Lower lobe of right lung (tissue), 2 donors: ENCODE measurements around the gene DDIT3. TPM values are rescaled to one million over a fixed set of nuclear protein-coding genes. Genes with fewer than 3 reads are reported as not detected.

ENCODE experiments used
- ATAC-seq, 2 donors: fragments of 200-7000 bp; cut with Tn5 transposase; one replicate each; pipeline ENCODE4 v1.9.1; 2020 to 2022; ENCODE audit warnings: mild to moderate bottlenecking in 2 of 2, moderate library complexity in 2 of 2
- DNase-seq: peaks from one replicate; pipeline ENCODE4 v3.0.0-alpha.2; 2020
- H3K27ac ChIP-seq: fragments of 200-600 bp; one replicate; pipeline ENCODE4 v1.8.0; 2022
- H3K27me3 ChIP-seq: fragments of 200-600 bp; one replicate; pipeline ENCODE4 v1.8.0; 2022; ENCODE audit warnings: low read depth
- H3K36me3 ChIP-seq: fragments of 200-600 bp; one replicate; pipeline ENCODE4 v1.8.0; 2022; ENCODE audit warnings: mild to moderate bottlenecking
- H3K4me1 ChIP-seq: fragments of 200-600 bp; one replicate; pipeline ENCODE4 v1.8.0; 2022
- H3K4me3 ChIP-seq: fragments of 200-600 bp; one replicate; pipeline ENCODE4 v1.8.0; 2022; ENCODE audit warnings: mild to moderate bottlenecking
- H3K9me3 ChIP-seq: fragments of 200-600 bp; one replicate; pipeline ENCODE4 v1.8.0; 2022
- intact Hi-C: fragments of 100-400 bp; cut with DNase I; formaldehyde crosslinking; loops from one replicate; pipeline ENCODE4 v1.11.0; 2022
- total RNA-seq: library from RNA; stranded (reverse); fragmentation: NEBNext Ultra II Directional; extraction: Animal tissue kit (Norgen Biotek cat#: 25700); gene quantifications from one replicate; pipeline ENCODE4 v1.2.1, GENCODE V29; 2021
- TF ChIP-seq, protein P1 (sequence below): fragments of 200-600 bp; IDR thresholded peaks from one replicate; pipeline ENCODE4 v1.8.0; 2022; ENCODE audit warnings: antibody characterized with exemption, mild to moderate bottlenecking
- donor health status: DM: no; HTN: yes; CAD: no; lungs with severe emphysema.

Gene DDIT3
- total RNA-seq, 1 donor from 2014 or later: 26.1 TPM

DNA sequence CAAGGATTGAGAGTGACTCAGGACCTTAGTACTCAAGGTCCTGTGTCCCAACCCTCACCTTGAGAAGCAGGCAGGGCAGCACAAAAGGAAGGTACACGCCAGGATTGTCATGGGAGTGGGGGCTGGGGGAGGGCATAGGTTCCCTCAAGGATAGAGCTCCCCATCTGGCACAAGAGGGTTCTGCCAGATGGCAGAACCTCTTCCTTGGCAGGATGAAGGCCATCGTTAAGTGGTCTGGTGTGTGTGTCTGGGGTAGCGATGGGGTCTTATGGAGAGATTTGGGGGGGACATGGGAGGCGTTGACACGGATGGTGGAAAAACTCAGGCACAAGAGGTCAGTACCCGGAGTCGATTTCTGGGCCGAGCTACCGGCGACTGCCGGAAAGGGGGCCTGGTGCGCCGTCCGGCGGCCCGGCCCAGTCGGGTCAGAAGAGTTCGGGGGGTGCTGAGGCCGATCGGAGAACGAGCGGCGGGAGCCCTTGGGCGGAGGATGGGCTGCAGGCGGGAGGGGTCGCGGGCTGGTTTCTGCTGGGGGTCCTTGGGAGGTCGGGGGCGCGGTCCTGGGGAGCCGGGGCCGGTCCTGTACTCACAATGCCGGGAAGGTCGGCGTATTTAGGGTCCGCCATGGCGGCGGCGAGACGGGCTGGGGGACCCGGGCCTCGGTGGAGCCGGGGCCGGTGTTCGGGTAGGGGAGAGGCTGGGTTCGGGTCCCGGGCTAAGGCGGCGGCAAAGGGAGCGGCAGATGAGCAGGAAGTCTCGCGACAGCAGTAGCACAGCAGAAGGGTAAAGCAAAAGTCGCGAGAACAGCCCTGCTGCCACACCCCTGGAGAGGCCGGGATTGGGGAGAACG lies 26.3 kb upstream of the DDIT3 start, which contains the start of gene DCTN2:
Gene DCTN2, minus strand, starts transcription at position 755 of the 850 bp plus-strand sequence. Its CDS starts 129 bp downstream, at position 626.
- peaks cover 30% of the 10 kb centered on the region for H3K27me3 ChIP-seq
- intact Hi-C loops: no loop called here
- ATAC-seq (peak; percentile 98 to 99), DNase-seq (peak; percentile 96)
- H3K4me3 ChIP-seq: peak within 1 kb of the TSS; percentile 74
- H3K36me3 ChIP-seq: peaks cover 12% of the 10 kb centered on the region
- no peaks in the 10 kb centered on the region for H3K9me3 ChIP-seq
- peaks cover 39% of the 10 kb centered on the region for H3K4me1 ChIP-seq
- TF ChIP-seq, protein P1, sequence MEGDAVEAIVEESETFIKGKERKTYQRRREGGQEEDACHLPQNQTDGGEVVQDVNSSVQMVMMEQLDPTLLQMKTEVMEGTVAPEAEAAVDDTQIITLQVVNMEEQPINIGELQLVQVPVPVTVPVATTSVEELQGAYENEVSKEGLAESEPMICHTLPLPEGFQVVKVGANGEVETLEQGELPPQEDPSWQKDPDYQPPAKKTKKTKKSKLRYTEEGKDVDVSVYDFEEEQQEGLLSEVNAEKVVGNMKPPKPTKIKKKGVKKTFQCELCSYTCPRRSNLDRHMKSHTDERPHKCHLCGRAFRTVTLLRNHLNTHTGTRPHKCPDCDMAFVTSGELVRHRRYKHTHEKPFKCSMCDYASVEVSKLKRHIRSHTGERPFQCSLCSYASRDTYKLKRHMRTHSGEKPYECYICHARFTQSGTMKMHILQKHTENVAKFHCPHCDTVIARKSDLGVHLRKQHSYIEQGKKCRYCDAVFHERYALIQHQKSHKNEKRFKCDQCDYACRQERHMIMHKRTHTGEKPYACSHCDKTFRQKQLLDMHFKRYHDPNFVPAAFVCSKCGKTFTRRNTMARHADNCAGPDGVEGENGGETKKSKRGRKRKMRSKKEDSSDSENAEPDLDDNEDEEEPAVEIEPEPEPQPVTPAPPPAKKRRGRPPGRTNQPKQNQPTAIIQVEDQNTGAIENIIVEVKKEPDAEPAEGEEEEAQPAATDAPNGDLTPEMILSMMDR: no peak
- peak within 1 kb of the TSS; percentile 83 for H3K27ac ChIP-seq

DNA sequence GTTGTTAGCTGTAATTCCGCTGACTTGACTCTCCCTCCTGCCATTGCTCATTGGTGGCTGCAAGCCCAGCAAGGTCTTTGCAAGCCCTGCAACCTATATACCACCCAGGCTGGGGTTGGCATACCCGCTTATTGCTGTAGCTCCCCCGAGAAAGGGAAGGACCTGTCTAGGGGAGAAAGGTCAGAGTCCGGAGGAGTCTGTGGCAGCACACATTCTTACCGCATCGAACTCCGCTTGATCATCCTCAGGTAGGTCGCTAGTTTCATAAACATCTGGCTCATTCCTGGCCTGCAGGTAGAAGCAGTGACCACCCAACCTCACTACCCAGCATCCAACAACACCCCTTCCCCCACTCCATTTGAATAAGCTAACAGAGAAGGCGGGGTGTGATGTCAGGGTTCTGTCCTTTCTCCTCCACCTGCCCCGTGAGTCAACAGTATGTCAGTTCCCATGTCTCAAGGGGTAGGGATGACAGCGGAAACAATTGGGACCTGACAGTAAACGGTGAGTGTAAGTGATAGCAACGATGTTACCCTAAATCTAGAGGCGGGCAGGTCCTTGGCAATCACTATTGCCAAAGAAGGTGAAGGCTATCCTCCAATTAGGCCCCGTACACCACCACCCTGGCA lies 25.6 kb upstream of the DDIT3 start:
- Histone ChIP-seq H3K4me3 (peak overlapping the region; percentile 74), H3K27me3 (peaks cover 30% of the 10 kb centered on the region), H3K4me1 (peaks cover 39% of the 10 kb centered on the region), H3K9me3 (no peaks in the 10 kb centered on the region), H3K27ac (peak overlapping the region; percentile 83), H3K36me3 (peaks cover 19% of the 10 kb centered on the region)
- intact Hi-C loops: no loop called here
- DNase-seq (no peak), ATAC-seq (peak in 1 of 2 donors; percentile 8)
- TF ChIP-seq, protein P1: no peak

DNA sequence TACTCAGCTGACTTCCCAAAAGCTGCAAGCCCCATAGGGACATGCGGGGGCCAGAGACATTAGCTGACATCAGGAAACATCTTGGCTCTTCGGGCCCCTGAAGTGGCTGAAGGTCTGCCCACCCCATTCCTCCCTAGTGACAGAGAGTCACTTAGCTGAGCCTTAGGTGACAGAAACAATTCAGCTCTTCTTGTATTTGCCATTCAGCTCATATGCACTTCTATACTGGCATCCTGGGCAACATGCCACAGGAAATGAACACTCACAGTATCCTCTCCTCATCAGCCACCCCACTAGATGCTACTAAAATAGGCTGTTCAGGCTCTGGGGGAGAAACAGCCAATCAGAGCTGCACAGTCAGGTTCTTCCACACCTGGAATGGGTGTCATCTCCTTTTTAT lies 23.3 kb upstream of the DDIT3 start:
- DNase-seq (no peak), ATAC-seq (no peak)
- TF ChIP-seq, protein P1: no peak
- H3K27me3 ChIP-seq: peaks cover 8% of the 10 kb centered on the region
- H3K4me1 ChIP-seq: peaks cover 31% of the 10 kb centered on the region
- H3K9me3 ChIP-seq: no peaks in the 10 kb centered on the region
- H3K4me3 ChIP-seq: no peak overlapping the region
- intact Hi-C loops: no loop called here
- H3K27ac ChIP-seq: no peak overlapping the region
- peaks cover 38% of the 10 kb centered on the region for H3K36me3 ChIP-seq

DNA sequence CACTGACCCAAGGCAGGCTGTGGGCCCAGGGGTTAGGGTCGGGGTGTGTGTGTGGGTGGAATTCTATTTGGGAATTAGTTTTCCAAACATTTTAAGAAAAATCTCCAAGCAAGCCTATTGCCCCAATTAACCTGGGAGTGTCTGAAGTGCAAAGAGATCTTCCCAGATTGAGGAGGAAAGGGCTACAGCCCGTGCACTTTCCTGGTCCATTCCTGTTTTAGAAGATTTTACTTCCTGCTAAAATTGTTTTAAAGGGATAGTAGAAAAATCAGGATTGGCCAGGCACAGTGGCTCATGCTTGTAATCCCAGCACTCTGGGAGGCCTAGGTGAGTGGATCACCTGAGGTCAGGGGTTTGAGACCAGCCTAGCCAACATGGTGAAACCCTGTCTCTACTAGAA lies 21.4 kb upstream of the DDIT3 start:
- intact Hi-C loops: no loop called here
- Histone ChIP-seq H3K4me1 (peaks cover 27% of the 10 kb centered on the region), H3K27ac (no peak overlapping the region), H3K4me3 (no peak overlapping the region), H3K27me3 (no peaks in the 10 kb centered on the region), H3K36me3 (peaks cover 50% of the 10 kb centered on the region), H3K9me3 (no peaks in the 10 kb centered on the region)
- ATAC-seq (no peak), DNase-seq (no peak)
- TF ChIP-seq, protein P1: no peak

DNA sequence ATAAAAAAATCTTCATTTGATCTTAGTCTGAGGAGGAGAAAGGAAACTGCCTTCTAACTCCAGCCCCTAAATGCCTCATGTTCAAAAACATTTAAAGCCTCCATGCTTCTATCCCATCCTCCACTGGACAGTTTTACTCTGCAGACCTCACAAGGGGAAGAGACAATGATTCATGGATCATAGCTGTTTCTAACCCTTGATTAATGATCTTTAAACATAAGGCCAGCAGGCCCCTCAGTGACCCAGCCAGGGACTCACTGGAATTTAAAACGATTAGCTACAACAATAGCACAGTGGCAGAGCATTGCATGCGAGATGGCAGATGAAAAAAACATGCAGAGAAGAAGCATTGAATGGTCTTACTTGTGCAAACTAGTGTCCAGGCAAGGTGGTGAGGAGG lies 20.7 kb upstream of the DDIT3 start:
- peaks cover 29% of the 10 kb centered on the region for H3K4me1 ChIP-seq
- no peak overlapping the region for H3K27ac ChIP-seq
- TF ChIP-seq, protein P1: no peak
- no peak for ATAC-seq
- H3K36me3 ChIP-seq: peaks cover 50% of the 10 kb centered on the region
- intact Hi-C loops: no loop called here
- DNase-seq: no peak
- H3K4me3 ChIP-seq: no peak overlapping the region
- no peaks in the 10 kb centered on the region for H3K27me3 ChIP-seq
- H3K9me3 ChIP-seq: no peaks in the 10 kb centered on the region
